ENCODE measurements around the gene CACNA2D3.

DNA sequence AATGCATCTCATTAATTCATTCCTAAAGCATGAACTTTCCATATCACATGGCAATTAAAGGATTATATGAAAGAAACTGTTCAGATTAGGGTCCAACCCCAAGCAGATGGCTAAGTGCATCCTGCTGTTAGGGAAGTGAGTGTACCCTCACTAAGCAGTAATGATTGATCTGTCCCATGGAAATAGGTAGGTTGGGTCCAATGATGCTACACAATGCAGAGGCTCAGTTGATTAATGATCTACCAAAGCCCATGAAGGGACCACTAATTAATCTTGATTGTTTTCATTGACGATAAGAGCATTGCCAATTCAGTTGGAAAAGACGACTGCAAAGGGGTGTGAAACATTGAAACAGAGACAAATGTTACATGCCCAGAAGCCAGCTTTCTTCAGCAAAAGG lies 1000.0 kb downstream of the CACNA2D3 start:
- TF ChIP-seq POLR2AphosphoS5 (IDR thresholded peaks at IDR 0.05; ENCODE audit: low read depth, low read length), result no peak
- TF ChIP-seq PAX5 (IDR thresholded peaks at IDR 0.05; ENCODE audit: insufficient read depth, low read length, severe bottlenecking), result no peak

All from GM12891 (cell line).